ENCODE measurements around the gene IL17F. TPM values are rescaled to one million over a fixed set of nuclear protein-coding genes. Genes with fewer than 3 reads are reported as not detected.
A peak's percentile ranks its signal among the peaks of the same experiment; 100 is the strongest.

Gene IL17F
- total RNA-seq, 1 donor from 2014 or later = not detected

DNA sequence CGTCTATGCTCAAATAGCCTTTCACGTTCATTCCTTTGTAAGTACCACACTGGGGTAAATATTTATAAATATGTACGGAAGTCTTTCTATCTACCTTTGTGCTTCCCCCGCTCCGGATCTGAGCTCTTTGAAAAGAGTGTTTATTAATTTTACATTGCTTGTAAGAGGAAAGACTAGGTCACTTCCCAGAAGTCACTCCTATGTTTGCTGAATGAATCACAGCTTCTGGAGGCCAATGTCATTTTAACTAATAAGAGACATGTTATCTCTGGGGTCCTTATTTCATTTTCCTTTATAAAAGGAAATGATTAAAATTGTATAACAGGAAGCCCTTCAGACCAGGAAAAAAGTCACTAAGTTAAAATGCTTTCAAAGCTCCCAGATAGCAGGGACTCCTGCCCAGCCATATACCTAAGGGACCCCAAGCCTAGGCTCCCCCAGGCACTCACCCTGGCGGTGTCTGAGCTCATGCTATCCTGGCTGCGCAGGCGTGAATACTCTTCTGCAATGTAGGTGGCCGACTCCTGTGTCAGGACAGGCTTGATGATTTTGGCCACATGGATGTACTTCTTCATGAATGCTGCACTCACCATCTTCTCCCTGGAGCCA, 27.7 kb upstream of the IL17F start:
- no peaks in the 10 kb centered on the region for H3K4me1 ChIP-seq
- no peaks in the 10 kb centered on the region for H3K9me3 ChIP-seq
- DNase-seq (ENCODE audit: low spot score in 2 of 2) = no peak
- intact Hi-C loops (cut with DNase I) = no loop called here
- no peak overlapping the region for H3K27ac ChIP-seq
- no peaks in the 10 kb centered on the region for H3K27me3 ChIP-seq
- TF ChIP-seq CTCF (IDR thresholded peaks at IDR 0.05) = no peak
- no peak overlapping the region for H3K4me3 ChIP-seq
- peaks cover 59 to 89% of the 10 kb centered on the region in 2 donors for H3K36me3 ChIP-seq

GRCh38 chr6:52263709-52264540, 19.6 kb upstream of the IL17F start:
- Histone ChIP-seq H3K27me3 (no peaks in the 10 kb centered on the region), H3K27ac (no peak overlapping the region), H3K36me3 (peaks cover 38 to 48% of the 10 kb centered on the region in 2 donors), H3K9me3 (no peaks in the 10 kb centered on the region), H3K4me1 (no peaks in the 10 kb centered on the region), H3K4me3 (no peak overlapping the region)
- TF ChIP-seq CTCF (IDR thresholded peaks at IDR 0.05) = peak; percentile 50 to 90 (median 86)
- intact Hi-C loops (cut with DNase I) = no loop called here
- DNase-seq (ENCODE audit: low spot score in 2 of 2) = peak in 1 of 2 donors; percentile 70

- H3K36me3 ChIP-seq = peaks cover 27 to 36% of the 10 kb centered on the region in 2 donors
- H3K27ac ChIP-seq = no peak overlapping the region
- H3K9me3 ChIP-seq = no peaks in the 10 kb centered on the region
- H3K27me3 ChIP-seq = no peaks in the 10 kb centered on the region
- intact Hi-C loops (cut with DNase I) = no loop called here
- H3K4me1 ChIP-seq = no peaks in the 10 kb centered on the region
- no peak overlapping the region for H3K4me3 ChIP-seq
- DNase-seq (ENCODE audit: low spot score in 2 of 2) = no peak
- TF ChIP-seq CTCF (IDR thresholded peaks at IDR 0.05) = no peak
Observed at GRCh38 chr6:52262620-52263344, 18.5 kb upstream of the IL17F start.

DNA sequence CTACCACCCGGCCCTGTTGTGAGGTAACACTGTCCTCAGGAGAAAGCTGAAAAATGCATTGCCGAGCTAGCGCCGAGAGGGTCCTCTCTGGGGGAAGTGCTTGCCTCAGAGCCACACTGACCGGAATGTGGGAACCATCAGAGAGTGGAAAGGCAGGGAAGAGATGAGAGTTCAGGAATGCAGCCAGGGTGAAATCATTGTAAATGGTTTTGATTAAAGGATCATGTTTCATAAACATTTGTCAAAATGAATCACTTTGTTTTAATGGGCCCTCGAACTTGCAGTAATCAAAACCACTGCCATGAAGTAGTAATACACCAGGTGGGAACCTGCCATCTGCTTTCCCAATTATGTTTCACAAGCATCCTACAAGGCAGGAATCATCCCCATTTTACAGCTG, 16.9 kb upstream of the IL17F start:
- Histone ChIP-seq H3K9me3 (no peaks in the 10 kb centered on the region), H3K4me3 (no peak overlapping the region), H3K27ac (no peak overlapping the region), H3K27me3 (no peaks in the 10 kb centered on the region), H3K36me3 (peaks cover 17 to 24% of the 10 kb centered on the region in 2 donors), H3K4me1 (no peaks in the 10 kb centered on the region)
- no peak for TF ChIP-seq CTCF (IDR thresholded peaks at IDR 0.05)
- DNase-seq (ENCODE audit: low spot score in 2 of 2) = no peak
- intact Hi-C loops (cut with DNase I) = no loop called here

GRCh38 chr6:52260634-52261033, 16.3 kb upstream of the IL17F start:
- intact Hi-C loops (cut with DNase I) = no loop called here
- no peaks in the 10 kb centered on the region for H3K27me3 ChIP-seq
- H3K27ac ChIP-seq = no peak overlapping the region
- no peak overlapping the region for H3K4me3 ChIP-seq
- no peak for DNase-seq (ENCODE audit: low spot score in 2 of 2)
- no peak for TF ChIP-seq CTCF (IDR thresholded peaks at IDR 0.05)
- H3K9me3 ChIP-seq = no peaks in the 10 kb centered on the region
- H3K36me3 ChIP-seq = peaks cover 12 to 20% of the 10 kb centered on the region in 2 donors
- H3K4me1 ChIP-seq = no peaks in the 10 kb centered on the region

All from ascending aorta (tissue), 2 donors.